Heart right ventricle (tissue), 16 donors: Measurements from ENCODE around the gene GALNTL6. TPM values are rescaled to one million over a fixed set of nuclear protein-coding genes. Genes with fewer than 3 reads are reported as not detected.

ENCODE experiments used
- ATAC-seq, 8 donors: fragments of 200-7000 bp; cut with Tn5 transposase; one replicate each; pipeline ENCODE4 v1.9.1; 2020; ENCODE audit warnings: mild to moderate bottlenecking in 8 of 8, moderate library complexity in 8 of 8, moderate number of reproducible peaks in 1 of 8
- DNase-seq, 2 donors: peaks; one replicate each; pipeline ENCODE4 v3.0.0-alpha.2; 2020
- H3K27ac ChIP-seq, 10 donors: fragments of 200-600 bp; sonication (generic) in 2 of 10; one replicate each; pipeline versions ENCODE4 v1.5.0 to v1.8.0; 2020 to 2022; ENCODE audit warnings: mild to moderate bottlenecking in 3 of 10
- H3K27me3 ChIP-seq, 7 donors: fragments of 200-600 bp; one replicate each; pipeline ENCODE4 v1.8.0; 2021 to 2022; ENCODE audit warnings: mild to moderate bottlenecking in 2 of 7
- H3K36me3 ChIP-seq, 9 donors: fragments of 200-600 bp; sonication (generic) in 1 of 9; one replicate each; pipeline versions ENCODE4 v1.5.0 to v1.8.0; 2020 to 2022; ENCODE audit warnings: mild to moderate bottlenecking in 2 of 9
- H3K4me1 ChIP-seq, 9 donors: fragments of 200-600 bp; sonication (generic) in 1 of 9; one replicate each; pipeline versions ENCODE4 v1.5.0 to v1.8.0; 2020 to 2022; ENCODE audit warnings: mild to moderate bottlenecking in 4 of 9
- H3K4me3 ChIP-seq, 10 donors: fragments of 200-600 bp; sonication (generic) in 2 of 10; one replicate each; pipeline versions ENCODE4 v1.5.0 to v1.8.0; 2020 to 2022; ENCODE audit warnings: mild to moderate bottlenecking in 7 of 10, moderate library complexity in 2 of 10
- H3K9me3 ChIP-seq, 11 donors: fragments of 200-600 bp in 10 of 11; sonication (generic) in 2 of 11; one replicate each; pipeline versions ENCODE4 v1.5.0 to v1.8.0; 2013 to 2022; ENCODE audit warnings: mild to moderate bottlenecking in 2 of 11, control low read depth in 1 of 11, moderate library complexity in 1 of 11
- WGBS, 2 donors: extraction: QIAGEN DNeasy Blood & Tissue Kit; methylation state at CpG; one replicate each; pipeline ENCODE4 v1.1.7; 2013; ENCODE audit warnings: inconsistent platforms in 1 of 2; 5-methylcytosine and 5-hydroxymethylcytosine counted together
- intact Hi-C, 10 donors: fragments of 100-400 bp; cut with DNase I; formaldehyde crosslinking; loops; one replicate each; pipeline versions ENCODE4 v1.11.1 to v1.14.2; 2022
- polyA plus RNA-seq, 2 donors: library from polyadenylated mRNA; stranded (reverse); fragments of 200-250 nt; gene quantifications; one replicate each; pipeline ENCODE4 v1.2.3, GENCODE V29; 2013
- total RNA-seq, 10 donors: library from RNA; stranded (reverse); fragmentation: NEBNext Ultra II Directional in 3 of 10; extraction: Animal tissue kit (Norgen Biotek cat#: 25700) in 3 of 10; gene quantifications; one replicate each; pipeline versions ENCODE4 v1.2.1 to v1.2.4, GENCODE V29; 2021 to 2023
- TF ChIP-seq, protein P1 (sequence below), 9 donors: fragments of 200-600 bp; sonication (generic) in 2 of 9; IDR thresholded peaks; one replicate each; pipeline versions ENCODE4 v1.5.0 to v1.8.0; 2021 to 2022; ENCODE audit warnings: antibody characterized with exemption in 9 of 9, mild to moderate bottlenecking in 5 of 9, moderate library complexity in 1 of 9
- donor health status: Arrhythmogenic right ventricular cardiomyopathy.
- donor health status: ischemic (EF 13 %, LVEDD 7.1; RV severe dilation, severe dysfunction).
- donor health status: healthy with polysubstance abuse.
- donor health status: DM: no; HTN: yes; CAD: no.
- donor health status: DM: no; HTN: no; CAD: no.
- donor health status: ischemic (EF 25% LVEDD 6.9; RV normal size, moderate dysfunction).
- donor health status: ischemic (EF 25% LVEDD 5.7; RV mildly dilated, moderate dysfunction).
- donor health status: healthy.
- donor health status: DM: yes; HTN: yes; CAD: no.
- donor health status: Ischemic cardiomyopathy.
- donor health status: ischemic (EF 35%, LVEDD 5.7; RV mildly dilated, moderate dysfunction).
- donor health status: nonischemic (EF 11% LVEDD 7.7; RV severe dilation, severe dysfunction).
- donor health status: DM: yes; HTN: yes; CAD: no.
- donor health status: PGD.
- donor health status: ischemic (EF 29% LVEDD 5.4; RV normal size, mild dysfunction).
- donor health status: nonischemic (EF 23%, LVEDD 6.1; RV moderate dilation, normal function).

The GALNTL6 gene
- total and polyA plus RNA-seq, 12 donors = 0.14 to 2.6 (median 0.49) TPM; not detected in 6

DNA sequence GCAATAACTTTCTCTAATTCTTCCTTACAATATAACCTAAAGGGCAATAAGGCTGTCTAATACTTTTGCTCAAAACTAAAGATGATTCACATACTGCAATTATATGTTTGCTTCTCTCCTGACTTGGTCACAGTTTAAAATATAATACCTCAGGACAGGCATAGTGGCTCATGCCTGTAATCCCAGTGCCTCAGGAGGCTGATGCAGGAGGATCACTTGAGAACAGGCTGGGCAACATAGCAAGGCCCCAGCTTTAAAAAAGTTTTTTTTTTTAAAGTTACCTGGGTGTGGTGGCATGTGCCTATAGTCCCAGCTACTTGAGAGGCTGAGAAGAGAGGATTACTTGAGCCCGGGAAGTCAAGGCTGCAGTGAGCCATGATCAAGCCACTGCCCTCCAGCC is 1125.7 kb downstream of the GALNTL6 start:
- ATAC-seq = no peak
- no peak overlapping the region for H3K4me3 ChIP-seq
- no peaks in the 10 kb centered on the region for H3K9me3 ChIP-seq
- DNase-seq = no peak
- no peaks in the 10 kb centered on the region for H3K4me1 ChIP-seq
- TF ChIP-seq, protein P1, sequence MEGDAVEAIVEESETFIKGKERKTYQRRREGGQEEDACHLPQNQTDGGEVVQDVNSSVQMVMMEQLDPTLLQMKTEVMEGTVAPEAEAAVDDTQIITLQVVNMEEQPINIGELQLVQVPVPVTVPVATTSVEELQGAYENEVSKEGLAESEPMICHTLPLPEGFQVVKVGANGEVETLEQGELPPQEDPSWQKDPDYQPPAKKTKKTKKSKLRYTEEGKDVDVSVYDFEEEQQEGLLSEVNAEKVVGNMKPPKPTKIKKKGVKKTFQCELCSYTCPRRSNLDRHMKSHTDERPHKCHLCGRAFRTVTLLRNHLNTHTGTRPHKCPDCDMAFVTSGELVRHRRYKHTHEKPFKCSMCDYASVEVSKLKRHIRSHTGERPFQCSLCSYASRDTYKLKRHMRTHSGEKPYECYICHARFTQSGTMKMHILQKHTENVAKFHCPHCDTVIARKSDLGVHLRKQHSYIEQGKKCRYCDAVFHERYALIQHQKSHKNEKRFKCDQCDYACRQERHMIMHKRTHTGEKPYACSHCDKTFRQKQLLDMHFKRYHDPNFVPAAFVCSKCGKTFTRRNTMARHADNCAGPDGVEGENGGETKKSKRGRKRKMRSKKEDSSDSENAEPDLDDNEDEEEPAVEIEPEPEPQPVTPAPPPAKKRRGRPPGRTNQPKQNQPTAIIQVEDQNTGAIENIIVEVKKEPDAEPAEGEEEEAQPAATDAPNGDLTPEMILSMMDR (IDR thresholded peaks at IDR 0.05) = no peak
- no peaks in the 10 kb centered on the region for H3K27me3 ChIP-seq
- no peak overlapping the region for H3K27ac ChIP-seq
- intact Hi-C loops = no loop called here
- WGBS, 2 donors = 98 to 100% methylated on average over 1 of the region's 1 CpG
- H3K36me3 ChIP-seq = no peaks in the 10 kb centered on the region

GRCh38 chr4:172942840-172943239 is 1129.6 kb downstream of the GALNTL6 start:
- no peak overlapping the region for H3K4me3 ChIP-seq
- ATAC-seq = no peak
- H3K4me1 ChIP-seq = no peaks in the 10 kb centered on the region
- no peaks in the 10 kb centered on the region for H3K36me3 ChIP-seq
- intact Hi-C loops = no loop called here
- no peaks in the 10 kb centered on the region for H3K27me3 ChIP-seq
- peaks cover 0 to 5% (median 0%) of the 10 kb centered on the region in 11 donors for H3K9me3 ChIP-seq
- TF ChIP-seq, protein P1 (IDR thresholded peaks at IDR 0.05) = no peak
- DNase-seq = no peak
- H3K27ac ChIP-seq = no peak overlapping the region
- WGBS, 2 donors = 60 to 65% methylated on average over 3 of the region's 3 CpGs

DNA sequence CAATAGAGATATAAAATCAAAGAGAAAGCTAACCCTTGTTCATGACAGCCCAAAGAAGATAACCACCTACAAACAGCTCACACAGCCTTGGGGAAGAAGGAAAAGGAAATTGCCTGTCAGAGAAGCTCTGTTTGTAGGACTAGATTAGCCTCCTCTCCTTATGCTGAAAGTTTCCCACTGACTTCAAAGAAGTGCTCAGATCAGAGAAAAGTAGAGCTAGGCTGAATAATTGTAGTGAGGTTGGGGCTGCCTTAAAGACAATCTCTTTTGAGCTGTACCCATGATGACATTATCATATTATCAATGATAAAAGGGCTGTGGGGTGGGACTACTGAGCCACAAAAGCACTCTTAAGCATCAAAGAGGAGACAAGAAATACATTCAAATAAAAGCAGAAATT is 1132.4 kb downstream of the GALNTL6 start:
- no peak overlapping the region for H3K27ac ChIP-seq
- peaks cover 0 to 3% (median 0%) of the 10 kb centered on the region in 9 donors for H3K4me1 ChIP-seq
- H3K9me3 ChIP-seq = peaks cover 0 to 5% (median 0%) of the 10 kb centered on the region in 11 donors
- intact Hi-C loops = no loop called here
- ATAC-seq (no peak), DNase-seq (no peak)
- no peaks in the 10 kb centered on the region for H3K36me3 ChIP-seq
- TF ChIP-seq, protein P1 (IDR thresholded peaks at IDR 0.05) = no peak
- H3K27me3 ChIP-seq = no peaks in the 10 kb centered on the region
- no peak overlapping the region for H3K4me3 ChIP-seq

DNA sequence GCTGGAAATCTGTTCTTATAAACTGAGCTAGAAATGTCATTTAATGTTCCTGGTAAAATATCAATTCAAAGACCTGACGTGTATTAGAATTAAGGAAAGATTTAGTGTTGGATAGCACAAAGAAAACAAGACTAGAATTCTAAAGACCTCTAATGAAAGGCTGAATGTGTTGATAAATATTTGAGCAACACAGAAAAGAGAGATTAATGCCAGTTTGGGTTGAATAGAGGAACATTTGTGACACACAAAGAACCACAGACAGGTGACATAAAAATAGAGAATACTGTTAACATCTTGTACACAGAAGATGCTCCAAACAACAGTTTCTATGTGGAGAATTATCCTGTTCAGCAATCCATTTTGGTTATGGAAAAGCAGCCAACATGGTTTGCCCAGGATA is 1133.3 kb downstream of the GALNTL6 start:
- intact Hi-C loops = no loop called here
- Histone ChIP-seq H3K4me1 (peaks cover 0 to 7% (median 0%) of the 10 kb centered on the region in 9 donors), H3K9me3 (peaks cover 0 to 5% (median 0%) of the 10 kb centered on the region in 11 donors), H3K27me3 (no peaks in the 10 kb centered on the region), H3K4me3 (no peak overlapping the region), H3K36me3 (no peaks in the 10 kb centered on the region), H3K27ac (no peak overlapping the region)
- 35 to 73% methylated on average over 1 of the region's 1 CpG for WGBS, 2 donors
- no peak for DNase-seq
- TF ChIP-seq, protein P1 (IDR thresholded peaks at IDR 0.05) = no peak
- ATAC-seq = no peak
